HL-60 (cell line): ENCODE measurements around the gene CCM2L.

Experiments
- CTCF ChIP-seq: IDR thresholded peaks from one replicate; pipeline ENCODE4 v1.5.1; 2011; ENCODE audit warnings: low read length, control low read depth, inconsistent platforms; ENCODE audit not compliant: insufficient read depth
- POLR2AphosphoS5 ChIP-seq: IDR thresholded peaks from 2 replicates; pipeline ENCODE4 v1.6.1; 2012; ENCODE audit warnings: low read depth

- no peak for TF ChIP-seq CTCF
- TF ChIP-seq POLR2AphosphoS5: no peak
These were observed 43.1 kb upstream of the CCM2L start for GRCh38 chr20:31966991-31967655.
